ENCODE measurements around the gene DNAJC5G.

Gene DNAJC5G

GRCh38 chr2:27322301-27322765 lies 47.1 kb downstream of the DNAJC5G start:
- peak overlapping the region; percentile 89 for H3K4me3 ChIP-seq (ENCODE audit: low read length)
- no peaks in the 10 kb centered on the region for H3K9me3 ChIP-seq (replicated peaks; ENCODE audit: insufficient read depth, low read length)
- H3K27me3 ChIP-seq (replicated peaks; ENCODE audit: insufficient read depth, low read length), result no peaks in the 10 kb centered on the region
- peaks cover 22% of the 10 kb centered on the region for H3K79me2 ChIP-seq (ENCODE audit: low read length)
- no peak for TF ChIP-seq EZH2 (optimal IDR thresholded peaks at IDR 0.05; ENCODE audit: low read depth, low read length)
- no peak for TF ChIP-seq EZH2phosphoT487 (IDR thresholded peaks at IDR 0.05; ENCODE audit: low read length)
- no peak for TF ChIP-seq CTCF (IDR thresholded peaks at IDR 0.05; ENCODE audit: low read length)
- H3K4me1 ChIP-seq (ENCODE audit: low read length), result peaks cover 9% of the 10 kb centered on the region; the same call in 1 of the 2 replicates
- no peaks in the 10 kb centered on the region; the same call in 1 of the 2 replicates for H3F3A ChIP-seq (ENCODE audit: insufficient read depth, low read length)
- H3K9ac ChIP-seq (ENCODE audit: low read length), result peak overlapping the region; percentile 87
- H3K27ac ChIP-seq (ENCODE audit: low read length), result peak overlapping the region; percentile 50; the same call in 1 of the 2 replicates
- H4K20me1 ChIP-seq (ENCODE audit: insufficient read depth, low read length), result no peaks in the 10 kb centered on the region
- H2AFZ ChIP-seq (ENCODE audit: low read length), result peak overlapping the region; percentile 65
- no peaks in the 10 kb centered on the region for H3K9me2 ChIP-seq (replicated peaks; ENCODE audit: insufficient read depth, low read length)
- H3K4me2 ChIP-seq (ENCODE audit: low read depth, low read length), result peak overlapping the region; percentile 89
- H3K36me3 ChIP-seq (replicated peaks; ENCODE audit: insufficient read depth, low read length), result peaks cover 3% of the 10 kb centered on the region; the same call in 1 of the 2 replicates
- no peak for DNase-seq

- Histone ChIP-seq H3F3A (ENCODE audit: insufficient read depth, low read length) (no peaks in the 10 kb centered on the region; the same call in 1 of the 2 replicates), H3K79me2 (ENCODE audit: low read length) (peaks cover 22% of the 10 kb centered on the region), H3K36me3 (replicated peaks; ENCODE audit: insufficient read depth, low read length) (peaks cover 3% of the 10 kb centered on the region; the same call in 1 of the 2 replicates), H3K27ac (ENCODE audit: low read length) (peak within 1 kb of the TSS; percentile 50; the same call in 1 of the 2 replicates), H3K27me3 (replicated peaks; ENCODE audit: insufficient read depth, low read length) (no peaks in the 10 kb centered on the region), H3K9me3 (replicated peaks; ENCODE audit: insufficient read depth, low read length) (no peaks in the 10 kb centered on the region), H3K4me2 (ENCODE audit: low read depth, low read length) (peak within 1 kb of the TSS; percentile 89), H3K9me2 (replicated peaks; ENCODE audit: insufficient read depth, low read length) (no peaks in the 10 kb centered on the region), H3K4me1 (ENCODE audit: low read length) (peaks cover 9% of the 10 kb centered on the region; the same call in 1 of the 2 replicates), H4K20me1 (ENCODE audit: insufficient read depth, low read length) (no peaks in the 10 kb centered on the region), H2AFZ (ENCODE audit: low read length) (peak within 1 kb of the TSS; percentile 65), H3K9ac (ENCODE audit: low read length) (peak within 1 kb of the TSS; percentile 87), H3K4me3 (ENCODE audit: low read length) (peak within 1 kb of the TSS; percentile 89)
- DNase-seq, result peak; percentile 96
- TF ChIP-seq EZH2 (optimal IDR thresholded peaks at IDR 0.05; ENCODE audit: low read depth, low read length), result no peak
- TF ChIP-seq EZH2phosphoT487 (IDR thresholded peaks at IDR 0.05; ENCODE audit: low read length), result no peak
Measured at GRCh38 chr2:27322766-27323595, 47.7 kb downstream of the DNAJC5G start, which contains the start of gene MPV17. TSS of gene MPV17 (minus strand) at chr2:27323097. CDS start at chr2:27322517, 580 bp downstream.

DNA sequence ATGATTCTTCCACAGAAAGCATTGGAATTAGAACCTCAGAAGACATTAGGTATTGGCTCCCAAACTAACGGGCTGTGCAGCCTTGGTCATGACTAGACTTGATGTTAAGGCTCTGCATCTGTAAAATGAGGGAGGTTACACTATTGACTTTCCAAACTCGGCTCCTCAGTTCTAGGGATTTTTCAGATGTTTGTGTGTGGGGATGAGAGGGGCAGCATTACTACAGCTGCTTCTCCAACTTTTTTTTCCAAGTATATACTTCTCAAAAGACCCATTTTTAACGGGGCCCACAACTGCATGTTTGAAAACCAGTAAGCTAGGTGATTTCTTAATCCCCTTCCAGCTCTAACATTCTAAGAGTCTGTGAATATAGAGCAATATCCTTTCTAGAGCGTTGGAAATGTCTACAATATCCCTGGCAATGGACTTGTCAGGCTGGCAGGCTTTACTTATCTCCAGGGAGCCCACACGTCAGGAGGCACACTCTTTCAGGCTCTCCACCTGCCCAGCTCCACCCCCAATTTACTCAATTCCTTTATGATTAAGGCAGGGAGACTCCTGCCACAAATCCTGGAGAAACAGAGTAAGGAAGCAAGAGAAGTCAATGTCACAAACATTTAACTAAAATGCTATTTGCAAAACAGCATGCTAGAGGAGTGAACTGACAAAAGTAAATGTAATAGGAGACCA lies 48.5 kb downstream of the DNAJC5G start:
- no peaks in the 10 kb centered on the region for H3K9me2 ChIP-seq (replicated peaks; ENCODE audit: insufficient read depth, low read length)
- H3K36me3 ChIP-seq (replicated peaks; ENCODE audit: insufficient read depth, low read length), result peaks cover 3% of the 10 kb centered on the region; the same call in 1 of the 2 replicates
- peaks cover 22% of the 10 kb centered on the region for H3K79me2 ChIP-seq (ENCODE audit: low read length)
- DNase-seq, result peak; percentile 30
- no peaks in the 10 kb centered on the region for H3K9me3 ChIP-seq (replicated peaks; ENCODE audit: insufficient read depth, low read length)
- H3F3A ChIP-seq (ENCODE audit: insufficient read depth, low read length), result no peaks in the 10 kb centered on the region; the same call in 1 of the 2 replicates
- no peaks in the 10 kb centered on the region for H3K27me3 ChIP-seq (replicated peaks; ENCODE audit: insufficient read depth, low read length)
- H4K20me1 ChIP-seq (ENCODE audit: insufficient read depth, low read length), result no peaks in the 10 kb centered on the region
- peak overlapping the region; percentile 50; the same call in 1 of the 2 replicates for H3K27ac ChIP-seq (ENCODE audit: low read length)
- no peak for TF ChIP-seq EZH2 (optimal IDR thresholded peaks at IDR 0.05; ENCODE audit: low read depth, low read length)
- no peak for TF ChIP-seq EZH2phosphoT487 (IDR thresholded peaks at IDR 0.05; ENCODE audit: low read length)
- no peak for TF ChIP-seq CTCF (IDR thresholded peaks at IDR 0.05; ENCODE audit: low read length)
- peak overlapping the region; percentile 87 for H3K9ac ChIP-seq (ENCODE audit: low read length)
- peaks cover 9% of the 10 kb centered on the region; the same call in 1 of the 2 replicates for H3K4me1 ChIP-seq (ENCODE audit: low read length)
- H3K4me2 ChIP-seq (ENCODE audit: low read depth, low read length), result peak overlapping the region; percentile 89
- peak overlapping the region; percentile 65 for H2AFZ ChIP-seq (ENCODE audit: low read length)
- peak overlapping the region; percentile 89 for H3K4me3 ChIP-seq (ENCODE audit: low read length)
